HG03039 (cell line): ENCODE results near the gene EID2.

Experiments used
- ATAC-seq: cut with Tn5 transposase; IDR thresholded peaks from one replicate; pipeline ENCODE4 v1.9.1; 2021; ENCODE audit warnings: mild to moderate bottlenecking, moderate library complexity; ENCODE audit not compliant: unreplicated experiment

The EID2 gene

DNA sequence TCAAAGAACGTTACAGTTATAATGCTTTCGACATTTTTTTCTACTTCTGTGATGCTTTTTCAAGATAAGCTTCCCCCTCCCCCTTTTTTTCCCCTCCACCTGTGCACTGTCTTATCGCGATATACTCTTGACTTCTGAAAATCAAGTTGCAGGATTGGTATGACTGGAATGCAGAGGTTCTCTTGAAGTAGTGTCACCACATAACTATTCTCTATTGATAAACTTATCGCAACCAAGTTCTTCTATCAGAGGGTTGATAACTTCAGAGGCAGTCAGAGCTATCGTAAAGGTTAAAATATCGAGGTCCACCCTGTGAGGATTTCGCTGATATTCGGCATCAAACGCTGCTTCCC, 820 bp downstream of the EID2 start:
- ATAC-seq = no peak

GRCh38 chr19:39533791-39534190, 6.2 kb downstream of the EID2 start:
- no peak for ATAC-seq

- ATAC-seq = peak; percentile 4
Observed at GRCh38 chr19:39533003-39533512, 6.9 kb downstream of the EID2 start.

GRCh38 chr19:39532233-39533002, 7.5 kb downstream of the EID2 start, which contains the start of gene EID2B:
Gene EID2B (minus strand): TSS chr19:39532852. CDS start chr19:39532802, 50 bp downstream.
- ATAC-seq = peak; percentile 86

DNA sequence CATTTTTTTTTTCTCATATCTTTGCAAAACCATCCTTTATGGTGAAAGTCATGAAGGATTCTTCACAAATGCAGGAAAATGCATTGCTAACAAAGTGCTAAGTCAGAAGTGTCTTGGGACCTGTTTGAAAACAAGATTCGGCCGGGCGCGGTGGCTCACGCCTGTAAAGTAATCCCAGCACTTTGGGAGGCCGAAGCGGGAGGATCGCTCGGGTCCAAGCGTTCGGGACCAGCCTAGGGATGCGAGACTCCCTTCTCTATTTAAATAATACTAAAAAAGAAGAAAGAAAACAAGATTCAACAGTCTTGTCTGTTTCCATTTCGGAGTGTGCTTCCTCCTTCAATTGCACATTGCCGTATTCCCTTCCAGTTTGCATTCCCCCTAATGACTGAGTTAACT, 8.1 kb downstream of the EID2 start:
- ATAC-seq = no peak

- ATAC-seq = no peak
Observed at GRCh38 chr19:39525205-39525604, 14.8 kb downstream of the EID2 start.

DNA sequence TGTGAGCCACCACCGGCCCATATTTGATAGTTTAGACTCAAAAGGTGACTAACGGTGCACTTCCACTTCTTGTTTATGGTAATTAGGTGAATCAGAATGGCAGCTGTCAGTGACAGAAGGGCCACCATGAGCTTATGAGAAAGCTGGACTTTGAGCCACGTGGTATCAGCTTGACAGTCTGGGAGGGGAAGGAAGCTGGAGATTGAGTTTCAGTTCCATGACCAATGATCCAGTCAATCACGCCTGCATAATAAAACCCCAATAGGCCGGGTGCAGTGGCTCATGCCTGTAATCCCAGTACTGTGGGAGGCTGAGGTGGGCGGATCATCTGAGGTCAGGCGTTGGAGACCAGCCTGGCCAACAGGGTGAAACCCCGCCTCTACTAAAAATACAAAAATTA, 15.5 kb downstream of the EID2 start:
- ATAC-seq = no peak

DNA sequence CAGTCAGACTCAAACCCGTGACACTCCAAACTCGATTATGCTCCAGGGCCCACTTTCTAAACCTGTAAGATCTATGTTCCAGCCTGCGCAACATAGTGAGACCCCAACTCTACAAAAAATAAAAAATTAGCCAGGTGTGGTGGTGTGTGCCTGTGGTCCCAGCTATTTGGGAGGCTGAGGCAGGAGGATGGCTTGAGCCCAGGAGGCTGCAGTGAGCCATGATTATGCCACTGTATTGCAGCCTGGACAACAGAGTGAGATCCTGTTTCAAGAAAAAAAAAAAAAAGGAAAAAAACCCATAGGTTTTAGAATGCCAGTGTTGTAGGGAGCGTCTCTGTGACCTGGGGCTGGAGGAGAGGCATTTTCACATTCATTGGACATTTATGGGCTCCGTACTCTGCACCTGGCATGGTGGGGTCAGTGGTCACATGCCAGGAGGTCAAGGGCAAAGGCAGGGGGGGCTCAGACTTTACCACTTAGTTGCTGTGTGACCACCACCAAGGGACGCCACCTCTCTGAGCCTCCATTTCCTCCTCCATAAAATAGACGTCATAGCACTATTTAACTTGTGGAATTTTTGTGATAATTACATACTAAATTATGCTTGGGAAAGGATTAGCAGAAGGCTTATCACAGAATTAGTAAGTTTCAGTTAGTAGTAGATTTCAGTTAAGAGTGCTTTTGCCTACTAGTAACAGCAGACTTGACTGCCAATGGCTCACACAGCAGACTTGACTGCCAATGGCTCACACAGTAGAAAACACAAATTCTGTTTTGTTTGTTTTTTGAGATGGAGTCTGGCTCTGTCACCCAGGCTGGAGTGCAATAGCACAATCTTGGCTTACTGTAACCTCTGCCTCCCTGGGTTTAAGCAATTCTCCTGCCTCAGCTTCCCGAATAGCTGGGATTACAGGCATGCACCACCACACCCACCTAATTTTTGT, 19.1 kb downstream of the EID2 start:
- ATAC-seq = no peak

DNA sequence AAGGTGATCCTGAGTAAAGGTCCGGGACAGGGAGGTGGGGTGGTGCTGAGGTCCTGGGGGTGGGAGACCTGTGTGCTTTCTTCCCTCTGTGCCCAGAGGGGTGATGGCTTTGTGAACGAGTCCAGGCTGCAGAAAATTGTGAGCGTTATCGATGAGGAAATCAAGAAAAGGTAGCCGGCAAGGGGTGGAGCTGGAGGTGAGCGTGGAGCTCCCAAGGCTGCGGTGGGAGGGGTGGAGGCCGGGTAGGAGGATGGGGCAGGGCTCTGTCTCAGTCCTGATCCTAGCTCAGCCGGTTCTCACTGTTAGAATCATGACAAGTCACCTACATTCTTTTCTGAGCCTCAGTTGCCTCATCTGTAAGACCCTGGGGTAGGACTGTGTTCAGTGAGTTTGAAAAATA, 21.0 kb downstream of the EID2 start:
- ATAC-seq = no peak

GRCh38 chr19:39518458-39518857, 21.5 kb downstream of the EID2 start:
- ATAC-seq = no peak

DNA sequence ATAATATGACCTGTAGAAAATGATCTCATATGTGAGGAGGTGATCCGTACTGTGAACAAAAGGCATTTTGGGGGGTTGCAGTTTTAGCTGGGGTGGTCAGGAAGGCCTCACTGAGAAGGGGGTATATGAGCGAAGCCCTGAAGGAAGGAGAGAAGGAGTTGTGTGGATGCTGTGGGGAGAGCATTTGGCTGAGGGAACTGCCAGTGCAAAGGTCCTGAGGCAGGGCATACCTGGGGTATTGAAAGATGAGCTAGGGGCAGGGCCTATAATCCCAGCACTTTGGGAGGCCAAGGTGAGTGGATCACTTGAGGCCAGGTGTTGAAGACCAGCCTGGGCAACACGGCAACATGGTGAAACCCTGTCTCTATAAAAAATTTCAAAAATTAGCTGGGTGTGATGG, 22.5 kb downstream of the EID2 start:
- ATAC-seq = no peak

DNA sequence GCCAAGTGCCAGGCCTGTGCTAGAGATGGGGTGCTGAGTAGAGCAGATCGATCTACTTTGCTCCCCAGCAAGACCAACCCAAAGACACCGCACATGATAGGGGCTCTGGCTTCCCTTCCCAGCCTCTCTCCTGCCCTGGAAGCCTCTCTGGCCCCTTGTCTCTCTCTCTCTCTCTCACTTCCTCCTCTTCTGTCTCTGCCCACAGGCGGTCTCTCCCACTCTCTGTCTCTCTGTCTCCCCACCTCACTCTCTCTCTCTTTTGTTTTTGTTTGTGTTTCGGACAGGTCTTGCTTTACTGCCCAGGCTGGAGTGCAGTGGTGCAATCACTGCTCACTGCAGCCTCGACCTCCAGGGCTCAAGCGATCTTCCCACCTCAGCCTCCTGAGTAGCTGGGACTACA, 23.7 kb downstream of the EID2 start:
- ATAC-seq = no peak

DNA sequence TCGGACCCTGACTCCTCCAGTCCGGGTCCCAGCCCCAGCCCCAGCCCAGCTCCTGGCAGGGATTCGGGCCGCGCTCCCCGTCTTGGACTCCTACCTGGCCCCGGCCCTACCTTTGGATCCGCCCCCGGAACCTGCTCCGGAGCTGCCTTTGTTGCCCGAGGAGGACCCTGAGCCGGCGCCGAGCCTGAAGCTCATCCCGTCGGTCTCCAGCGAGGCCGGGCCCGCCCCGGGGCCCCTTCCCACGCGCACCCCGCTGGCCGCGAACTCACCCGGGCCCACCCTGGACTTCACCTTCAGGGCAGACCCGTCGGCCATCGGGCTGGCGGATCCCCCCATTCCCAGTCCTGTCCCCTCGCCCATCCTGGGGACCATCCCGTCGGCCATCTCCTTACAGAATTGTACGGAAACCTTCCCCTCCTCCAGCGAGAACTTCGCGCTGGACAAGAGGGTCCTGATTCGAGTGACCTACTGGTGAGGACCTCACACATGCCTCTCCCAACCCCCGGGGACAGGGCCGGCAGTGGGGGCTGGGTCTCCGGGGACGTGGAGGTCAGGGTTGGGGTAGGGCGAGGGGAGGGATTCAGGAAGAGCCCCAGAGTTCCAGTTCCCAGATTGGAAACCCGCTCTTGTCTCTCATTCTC, 24.3 kb downstream of the EID2 start:
- ATAC-seq = no peak

DNA sequence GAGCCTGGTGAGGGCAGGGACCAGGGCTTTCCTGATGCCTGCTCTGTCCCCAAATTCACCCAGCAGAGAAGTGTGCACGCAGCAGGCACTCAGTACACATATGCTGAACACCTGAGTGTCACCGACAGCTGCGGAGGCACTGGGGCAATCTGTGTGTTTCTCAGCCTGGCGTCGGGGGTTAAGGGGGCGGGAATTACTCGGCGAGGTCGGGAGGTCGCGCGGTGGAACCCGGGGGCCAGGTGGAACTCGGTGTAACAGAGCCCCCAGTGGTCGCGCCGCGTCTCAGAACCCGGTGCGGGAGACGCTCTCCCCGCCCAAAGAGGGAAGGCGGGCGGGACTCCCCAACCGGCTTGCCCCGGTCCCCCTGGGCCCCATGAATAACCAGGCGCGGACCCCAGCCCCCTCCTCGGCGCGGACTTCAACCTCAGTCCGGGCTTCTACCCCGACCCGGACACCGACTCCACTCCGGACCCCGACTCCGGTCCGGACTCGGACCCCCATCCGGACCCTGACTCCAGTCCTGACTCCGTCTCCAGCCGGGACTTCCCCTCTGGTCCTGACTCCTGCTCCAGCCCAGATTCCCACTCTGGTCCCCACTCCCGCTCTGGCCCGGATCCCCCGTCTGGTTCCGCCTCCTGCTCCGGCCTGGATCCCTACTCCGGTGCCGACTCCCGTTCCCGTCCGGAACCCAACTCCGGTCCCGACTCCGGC, 25.0 kb downstream of the EID2 start, which contains the start of gene SELENOV:
TSS of gene SELENOV (plus strand) at position 300 of the 711 bp plus-strand sequence. CDS start at position 374, 74 bp downstream.
- ATAC-seq = no peak

DNA sequence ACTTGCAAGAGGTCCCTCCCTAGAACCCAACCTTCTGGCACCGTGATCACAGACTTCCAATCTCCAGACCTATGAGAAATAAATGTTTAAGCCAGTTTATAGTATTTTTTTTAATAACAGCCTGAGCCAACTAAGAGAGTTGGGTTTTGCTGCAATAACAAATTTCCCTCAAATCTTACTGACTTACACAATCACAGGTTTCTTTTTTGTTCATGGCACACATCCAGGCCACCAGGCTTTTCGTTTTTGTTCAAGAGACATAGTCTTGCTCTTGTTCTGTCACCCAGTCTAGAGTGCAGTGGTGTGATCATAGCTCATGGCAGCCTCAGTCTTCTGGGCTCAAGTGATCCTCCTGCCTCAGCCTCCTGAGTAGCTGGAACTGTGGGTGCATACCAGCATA, 27.0 kb downstream of the EID2 start:
- no peak for ATAC-seq

- ATAC-seq = no peak
Observed at GRCh38 chr19:39509233-39509632, 30.7 kb downstream of the EID2 start.

DNA sequence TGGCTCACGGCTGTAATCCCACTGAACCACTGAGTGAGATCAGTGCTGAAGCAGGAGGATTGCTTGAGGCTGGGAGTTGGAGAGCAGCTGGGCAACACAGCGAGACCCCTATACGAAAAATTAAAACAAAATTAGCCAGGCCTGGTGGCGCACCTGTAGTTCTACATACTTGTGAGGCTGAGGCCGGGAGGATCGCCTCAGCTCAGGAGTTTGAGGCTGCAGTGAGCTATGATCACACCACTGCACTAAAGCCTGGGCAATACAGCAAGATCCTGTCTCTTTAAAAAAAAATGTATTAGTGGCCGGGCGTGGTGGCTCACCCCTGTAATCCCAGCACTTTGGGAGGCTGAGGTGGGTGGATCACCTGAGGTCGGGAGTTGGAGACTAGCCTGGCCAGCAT, 31.3 kb downstream of the EID2 start:
- no peak for ATAC-seq

- no peak for ATAC-seq
Observed at GRCh38 chr19:39507715-39508364, 32.1 kb downstream of the EID2 start.

GRCh38 chr19:39506944-39507714, 32.8 kb downstream of the EID2 start:
- no peak for ATAC-seq
